Measurements from ENCODE around the gene SMAD2.

Gene SMAD2

DNA sequence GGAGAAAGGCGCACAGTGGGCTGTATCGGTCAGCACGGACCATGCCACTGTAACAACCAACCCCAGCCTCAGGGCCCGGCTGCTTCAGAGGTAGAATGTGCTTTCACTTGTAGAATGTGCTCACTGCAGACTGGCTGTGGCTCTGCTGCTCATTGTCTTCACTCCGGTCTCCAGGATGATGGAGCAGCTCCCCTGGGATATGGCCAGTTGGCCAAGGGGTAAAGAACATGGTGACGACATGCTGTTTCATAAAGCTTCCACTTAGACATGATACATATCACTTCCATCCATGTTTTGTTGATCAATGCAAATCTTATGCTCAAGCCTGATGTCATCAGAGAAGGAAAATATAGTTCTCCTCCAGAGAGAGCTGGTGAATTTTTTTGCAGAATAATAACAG lies 127.7 kb downstream of the SMAD2 start:
- 88% methylated on average over 5 of the region's 6 CpGs for WGBS
- H3K27me3 ChIP-seq (ENCODE audit: control insufficient read depth in 1 of 2, insufficient read depth in 1 of 2, low read length in 2 of 2) = peaks cover 4 to 41% of the 10 kb centered on the region in 2 experiments

DNA sequence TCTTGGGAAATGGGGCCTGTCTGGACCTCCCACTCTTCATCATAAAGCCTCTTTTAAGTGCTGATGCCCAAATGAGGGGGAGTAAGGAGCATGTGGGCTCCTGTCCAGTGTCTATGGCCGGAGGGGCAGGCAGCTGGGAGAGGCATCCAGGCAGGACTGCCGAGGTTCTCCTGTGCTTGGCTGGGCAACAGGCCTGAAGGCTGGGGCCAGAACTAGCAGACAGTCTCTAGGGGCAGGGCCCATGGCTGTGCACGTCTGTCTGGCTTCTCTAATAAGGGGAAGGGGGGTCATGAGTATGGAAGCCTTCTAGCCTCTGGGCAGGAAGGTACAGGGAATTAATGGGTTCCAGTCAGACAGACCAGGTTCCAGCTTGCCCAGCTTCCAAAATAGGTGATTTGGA lies 128.6 kb downstream of the SMAD2 start:
- Histone ChIP-seq H3K4me1 (ENCODE audit: control insufficient read depth, insufficient read depth, low read depth, low read length) (no peaks in the 10 kb centered on the region), H2AK5ac (ENCODE audit: low read length, severe bottlenecking) (no peak overlapping the region), H3K27me3 (ENCODE audit: control insufficient read depth in 1 of 2, insufficient read depth in 1 of 2, low read length in 2 of 2) (peaks cover 4 to 49% of the 10 kb centered on the region in 2 experiments), H3K9ac (ENCODE audit: low read length) (no peak overlapping the region), H3K9me3 (ENCODE audit: control insufficient read depth, low read length) (no peaks in the 10 kb centered on the region), H3K4me3 (ENCODE audit: insufficient read depth in 1 of 2, low read depth in 1 of 2, low read length in 2 of 2) (no peak overlapping the region), H3K18ac (ENCODE audit: low read depth in 1 of 2, low read length in 2 of 2) (no peak overlapping the region), H2BK120ac (ENCODE audit: low read depth, low read length) (no peak overlapping the region), H3K79me1 (replicated peaks; ENCODE audit: low read length, poor library complexity, severe bottlenecking) (no peaks in the 10 kb centered on the region), H4K8ac (ENCODE audit: low read length) (no peak overlapping the region), H2BK12ac (ENCODE audit: low read length in 2 of 2) (no peak overlapping the region), H4K91ac (ENCODE audit: low read length) (no peak overlapping the region), H3K4me2 (ENCODE audit: low read length, poor library complexity, severe bottlenecking) (no peak overlapping the region), H3K23ac (ENCODE audit: low read length in 2 of 2) (no peak overlapping the region), H3K36me3 (ENCODE audit: control insufficient read depth in 1 of 2, insufficient read depth in 2 of 2, low read depth in 1 of 2, low read length in 2 of 2) (no peaks in the 10 kb centered on the region), H2BK5ac (ENCODE audit: low read depth, low read length, poor library complexity, severe bottlenecking) (no peak overlapping the region), H3K4ac (ENCODE audit: low read depth in 1 of 2, low read length in 2 of 2) (no peak overlapping the region), H3K14ac (ENCODE audit: low read length in 2 of 2) (no peak overlapping the region), H2BK15ac (ENCODE audit: low read depth, poor library complexity, severe bottlenecking) (no peak overlapping the region), H2AFZ (ENCODE audit: low read depth, low read length) (no peak overlapping the region), H3K27ac (ENCODE audit: low read length, poor library complexity, severe bottlenecking) (no peak overlapping the region)
- 69% methylated on average over 3 of the region's 3 CpGs for WGBS
- DNase-seq = no peak

More for the DNA sequence above, 127.7 kb downstream of the SMAD2 start:
- Histone ChIP-seq H3K18ac (ENCODE audit: low read depth in 1 of 2, low read length in 2 of 2) (no peak overlapping the region), H3K14ac (ENCODE audit: low read length in 2 of 2) (no peak overlapping the region), H3K4me2 (ENCODE audit: low read length, poor library complexity, severe bottlenecking) (no peak overlapping the region), H3K4ac (ENCODE audit: low read depth in 1 of 2, low read length in 2 of 2) (no peak overlapping the region), H3K27ac (ENCODE audit: low read length, poor library complexity, severe bottlenecking) (no peak overlapping the region), H4K8ac (ENCODE audit: low read length) (no peak overlapping the region), H2BK12ac (ENCODE audit: low read length in 2 of 2) (no peak overlapping the region), H2BK120ac (ENCODE audit: low read depth, low read length) (no peak overlapping the region), H3K9ac (ENCODE audit: low read length) (no peak overlapping the region), H3K9me3 (ENCODE audit: control insufficient read depth, low read length) (no peaks in the 10 kb centered on the region), H3K36me3 (ENCODE audit: control insufficient read depth in 1 of 2, insufficient read depth in 2 of 2, low read depth in 1 of 2, low read length in 2 of 2) (no peaks in the 10 kb centered on the region), H3K4me3 (ENCODE audit: insufficient read depth in 1 of 2, low read depth in 1 of 2, low read length in 2 of 2) (no peak overlapping the region), H3K4me1 (ENCODE audit: control insufficient read depth, insufficient read depth, low read depth, low read length) (no peaks in the 10 kb centered on the region), H3K79me1 (replicated peaks; ENCODE audit: low read length, poor library complexity, severe bottlenecking) (no peaks in the 10 kb centered on the region), H3K23ac (ENCODE audit: low read length in 2 of 2) (no peak overlapping the region), H2BK5ac (ENCODE audit: low read depth, low read length, poor library complexity, severe bottlenecking) (no peak overlapping the region), H2BK15ac (ENCODE audit: low read depth, poor library complexity, severe bottlenecking) (no peak overlapping the region), H4K91ac (ENCODE audit: low read length) (no peak overlapping the region), H2AFZ (ENCODE audit: low read depth, low read length) (no peak overlapping the region), H2AK5ac (ENCODE audit: low read length, severe bottlenecking) (no peak overlapping the region)
- no peak for DNase-seq

DNA sequence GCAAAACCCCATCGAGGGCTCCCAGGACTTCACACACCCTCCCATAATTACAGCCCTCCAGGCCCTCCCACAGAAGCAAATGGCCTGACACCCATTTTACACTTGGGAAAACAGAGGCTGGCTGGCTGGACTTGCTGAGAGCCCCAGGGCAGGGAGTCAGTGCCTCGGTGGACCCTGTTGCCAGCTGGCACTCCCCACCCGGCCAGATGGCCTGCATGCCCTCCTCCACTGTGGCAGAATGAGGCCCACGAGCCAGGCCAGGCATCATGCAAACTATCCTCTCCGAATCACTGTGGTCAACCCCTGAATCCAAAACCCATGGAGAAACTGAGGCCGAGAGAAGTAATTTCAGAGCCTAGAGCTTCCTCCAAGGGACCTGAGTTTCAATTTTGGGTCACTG lies 129.7 kb downstream of the SMAD2 start:
- H3K4ac ChIP-seq (ENCODE audit: low read depth in 1 of 2, low read length in 2 of 2) = no peak overlapping the region
- peaks cover 4 to 49% of the 10 kb centered on the region in 2 experiments for H3K27me3 ChIP-seq (ENCODE audit: control insufficient read depth in 1 of 2, insufficient read depth in 1 of 2, low read length in 2 of 2)
- H2BK12ac ChIP-seq (ENCODE audit: low read length in 2 of 2) = no peak overlapping the region
- no peak for DNase-seq
- no peak overlapping the region for H2BK15ac ChIP-seq (ENCODE audit: low read depth, poor library complexity, severe bottlenecking)
- H3K36me3 ChIP-seq (ENCODE audit: control insufficient read depth in 1 of 2, insufficient read depth in 2 of 2, low read depth in 1 of 2, low read length in 2 of 2) = no peaks in the 10 kb centered on the region
- H3K14ac ChIP-seq (ENCODE audit: low read length in 2 of 2) = no peak overlapping the region
- H4K8ac ChIP-seq (ENCODE audit: low read length) = no peak overlapping the region
- H4K91ac ChIP-seq (ENCODE audit: low read length) = no peak overlapping the region
- peak overlapping the region in 1 of 2 experiments; percentile 9 for H3K23ac ChIP-seq (ENCODE audit: low read length in 2 of 2)
- H3K4me1 ChIP-seq (ENCODE audit: control insufficient read depth, insufficient read depth, low read depth, low read length) = no peaks in the 10 kb centered on the region
- no peak overlapping the region for H3K27ac ChIP-seq (ENCODE audit: low read length, poor library complexity, severe bottlenecking)
- H3K9ac ChIP-seq (ENCODE audit: low read length) = no peak overlapping the region
- no peak overlapping the region for H2AK5ac ChIP-seq (ENCODE audit: low read length, severe bottlenecking)
- H3K4me3 ChIP-seq (ENCODE audit: insufficient read depth in 1 of 2, low read depth in 1 of 2, low read length in 2 of 2) = no peak overlapping the region
- H2BK5ac ChIP-seq (ENCODE audit: low read depth, low read length, poor library complexity, severe bottlenecking) = no peak overlapping the region
- H3K79me1 ChIP-seq (replicated peaks; ENCODE audit: low read length, poor library complexity, severe bottlenecking) = no peaks in the 10 kb centered on the region
- no peaks in the 10 kb centered on the region for H3K9me3 ChIP-seq (ENCODE audit: control insufficient read depth, low read length)
- no peak overlapping the region for H3K18ac ChIP-seq (ENCODE audit: low read depth in 1 of 2, low read length in 2 of 2)
- no peak overlapping the region for H3K4me2 ChIP-seq (ENCODE audit: low read length, poor library complexity, severe bottlenecking)
- no peak overlapping the region for H2AFZ ChIP-seq (ENCODE audit: low read depth, low read length)
- no peak overlapping the region for H2BK120ac ChIP-seq (ENCODE audit: low read depth, low read length)
- WGBS = 90% methylated on average over 6 of the region's 6 CpGs

DNA sequence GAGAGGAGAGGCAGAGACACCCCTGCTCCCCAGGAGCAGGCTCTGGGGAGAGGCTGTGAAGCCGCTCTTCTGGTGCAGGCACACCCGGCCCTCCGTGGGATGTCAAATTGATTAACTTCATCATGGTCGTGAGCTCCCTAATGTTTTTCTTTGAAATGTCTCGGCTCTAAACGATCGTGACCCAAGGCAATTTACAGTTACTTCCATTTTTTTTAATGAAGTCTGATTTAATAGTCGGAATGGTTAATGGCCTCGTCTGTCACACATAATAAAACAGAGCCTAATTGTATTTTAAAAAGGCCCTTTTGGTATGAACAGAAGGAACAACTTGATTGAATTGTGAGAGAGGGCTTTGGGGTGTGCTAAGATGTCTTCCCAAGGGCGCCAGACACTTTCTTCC lies 130.2 kb downstream of the SMAD2 start:
- 88% methylated on average over 8 of the region's 10 CpGs for WGBS
- no peaks in the 10 kb centered on the region for H3K4me1 ChIP-seq (ENCODE audit: control insufficient read depth, insufficient read depth, low read depth, low read length)

More for the DNA sequence above, 130.2 kb downstream of the SMAD2 start:
- no peak for DNase-seq
- no peak overlapping the region for H4K8ac ChIP-seq (ENCODE audit: low read length)
- H3K9me3 ChIP-seq (ENCODE audit: control insufficient read depth, low read length) = no peaks in the 10 kb centered on the region
- no peak overlapping the region for H3K14ac ChIP-seq (ENCODE audit: low read length in 2 of 2)
- H2BK15ac ChIP-seq (ENCODE audit: low read depth, poor library complexity, severe bottlenecking) = no peak overlapping the region
- H3K36me3 ChIP-seq (ENCODE audit: control insufficient read depth in 1 of 2, insufficient read depth in 2 of 2, low read depth in 1 of 2, low read length in 2 of 2) = no peaks in the 10 kb centered on the region
- H2BK120ac ChIP-seq (ENCODE audit: low read depth, low read length) = no peak overlapping the region
- no peak overlapping the region for H3K23ac ChIP-seq (ENCODE audit: low read length in 2 of 2)
- peaks cover 9 to 53% of the 10 kb centered on the region in 2 experiments for H3K27me3 ChIP-seq (ENCODE audit: control insufficient read depth in 1 of 2, insufficient read depth in 1 of 2, low read length in 2 of 2)
- H3K4me3 ChIP-seq (ENCODE audit: insufficient read depth in 1 of 2, low read depth in 1 of 2, low read length in 2 of 2) = no peak overlapping the region
- H2BK5ac ChIP-seq (ENCODE audit: low read depth, low read length, poor library complexity, severe bottlenecking) = no peak overlapping the region
- H2BK12ac ChIP-seq (ENCODE audit: low read length in 2 of 2) = no peak overlapping the region
- H3K27ac ChIP-seq (ENCODE audit: low read length, poor library complexity, severe bottlenecking) = no peak overlapping the region
- no peak overlapping the region for H2AK5ac ChIP-seq (ENCODE audit: low read length, severe bottlenecking)
- no peak overlapping the region for H3K4ac ChIP-seq (ENCODE audit: low read depth in 1 of 2, low read length in 2 of 2)
- H3K79me1 ChIP-seq (replicated peaks; ENCODE audit: low read length, poor library complexity, severe bottlenecking) = no peaks in the 10 kb centered on the region
- H3K4me2 ChIP-seq (ENCODE audit: low read length, poor library complexity, severe bottlenecking) = no peak overlapping the region
- H4K91ac ChIP-seq (ENCODE audit: low read length) = no peak overlapping the region
- H3K9ac ChIP-seq (ENCODE audit: low read length) = no peak overlapping the region
- H3K18ac ChIP-seq (ENCODE audit: low read depth in 1 of 2, low read length in 2 of 2) = no peak overlapping the region
- no peak overlapping the region for H2AFZ ChIP-seq (ENCODE audit: low read depth, low read length)
